ENCODE data around the gene PROS1. TPM values are rescaled to one million over a fixed set of nuclear protein-coding genes. Genes with fewer than 3 reads are reported as not detected.

The PROS1 gene
- total RNA-seq, 1 experiment from 2014 or later: 1.3 TPM

GRCh38 chr3:93926789-93927188, 46.9 kb downstream of the PROS1 start:
- H3K14ac ChIP-seq (ENCODE audit: insufficient read depth, low read length): no peak overlapping the region
- no peak overlapping the region for H4K5ac ChIP-seq (ENCODE audit: insufficient read length, low read depth, low read length)
- no peak overlapping the region for H2AK5ac ChIP-seq (ENCODE audit: insufficient read length, low read length)
- no peak overlapping the region for H4K91ac ChIP-seq (ENCODE audit: insufficient read length, low read depth, low read length)
- H2BK5ac ChIP-seq (ENCODE audit: insufficient read length, low read length): no peak overlapping the region
- no peak overlapping the region for H3K23ac ChIP-seq (ENCODE audit: insufficient read length, low read depth, low read length)
- no peaks in the 10 kb centered on the region; the same call in 1 of the 2 replicates for H3K27me3 Mint-ChIP-seq (ENCODE audit: low read depth)
- H4K20me1 ChIP-seq (ENCODE audit: control insufficient read depth, insufficient read depth, insufficient read length): no peaks in the 10 kb centered on the region
- no peak overlapping the region for H3K4me2 ChIP-seq (ENCODE audit: insufficient read depth, insufficient read length, low read length)
- no peak overlapping the region for H3K56ac ChIP-seq (ENCODE audit: insufficient read length, low read depth, low read length)
- no peak overlapping the region for H2BK15ac ChIP-seq (ENCODE audit: low read depth, low read length)
- DNase-seq: no peak
- H3K27ac Mint-ChIP-seq: no peak overlapping the region
- no peaks in the 10 kb centered on the region for H3K79me1 ChIP-seq (ENCODE audit: insufficient read depth, low read depth, low read length, poor library complexity, severe bottlenecking)
- H3K79me2 ChIP-seq (ENCODE audit: insufficient read depth, low read length): no peaks in the 10 kb centered on the region
- no peak overlapping the region for H3K18ac ChIP-seq (ENCODE audit: insufficient read length, low read depth, low read length)
- H3K27me3 ChIP-seq (ENCODE audit: insufficient read depth, low read length): no peaks in the 10 kb centered on the region
- no peak overlapping the region for H2BK20ac ChIP-seq (ENCODE audit: low read depth, low read length, poor library complexity, severe bottlenecking)
- H2AFZ ChIP-seq (ENCODE audit: low read length): no peak overlapping the region
- H3K9ac ChIP-seq (ENCODE audit: extremely low read depth, insufficient read length, low read length): no peak overlapping the region
- H3T11ph ChIP-seq (ENCODE audit: low read length): no peak overlapping the region
- H3K4me3 Mint-ChIP-seq: no peak overlapping the region
- H4K8ac ChIP-seq (replicated peaks; ENCODE audit: insufficient read length, low read depth, low read length): no peak overlapping the region
- no peak for TF ChIP-seq CTCF (conservative IDR thresholded peaks at IDR 0.05)
- peaks cover 25% of the 10 kb centered on the region for H3K9me3 ChIP-seq (ENCODE audit: control insufficient read depth, low read depth, low read length)
- H2BK120ac ChIP-seq (ENCODE audit: low read depth, low read length, poor library complexity, severe bottlenecking): no peak overlapping the region
- peaks cover 6 to 14% (median 8%) of the 10 kb centered on the region in 3 experiments; a peak in 6 of 7 replicates for H3K36me3 Mint-ChIP-seq (ENCODE audit: insufficient read depth in 1 of 3, low read depth in 3 of 3)
- H3K4me1 Mint-ChIP-seq: no peaks in the 10 kb centered on the region
- H3K27ac ChIP-seq (ENCODE audit: insufficient read length, low read depth, low read length): no peak overlapping the region
- no peak overlapping the region for H3K4ac ChIP-seq (ENCODE audit: low read depth, low read length)
- no peaks in the 10 kb centered on the region for H3K23me2 ChIP-seq (ENCODE audit: insufficient read length, low read depth, low read length, poor library complexity, severe bottlenecking)
- peaks cover 77 to 79% of the 10 kb centered on the region in 2 experiments for H3K9me3 Mint-ChIP-seq
- H3K4me1 ChIP-seq (ENCODE audit: insufficient read depth, low read length): no peaks in the 10 kb centered on the region
- H2BK12ac ChIP-seq (ENCODE audit: insufficient read length, low read depth, low read length): no peak overlapping the region

All from H9 (cell line).